ENCODE measurements around the gene TCEANC2. TPM values are rescaled to one million over a fixed set of nuclear protein-coding genes. Genes with fewer than 3 reads are reported as not detected.

TCEANC2 gene
- total RNA-seq, 1 experiment from 2014 or later = 4.2 TPM

- TF ChIP-seq, protein P1, sequence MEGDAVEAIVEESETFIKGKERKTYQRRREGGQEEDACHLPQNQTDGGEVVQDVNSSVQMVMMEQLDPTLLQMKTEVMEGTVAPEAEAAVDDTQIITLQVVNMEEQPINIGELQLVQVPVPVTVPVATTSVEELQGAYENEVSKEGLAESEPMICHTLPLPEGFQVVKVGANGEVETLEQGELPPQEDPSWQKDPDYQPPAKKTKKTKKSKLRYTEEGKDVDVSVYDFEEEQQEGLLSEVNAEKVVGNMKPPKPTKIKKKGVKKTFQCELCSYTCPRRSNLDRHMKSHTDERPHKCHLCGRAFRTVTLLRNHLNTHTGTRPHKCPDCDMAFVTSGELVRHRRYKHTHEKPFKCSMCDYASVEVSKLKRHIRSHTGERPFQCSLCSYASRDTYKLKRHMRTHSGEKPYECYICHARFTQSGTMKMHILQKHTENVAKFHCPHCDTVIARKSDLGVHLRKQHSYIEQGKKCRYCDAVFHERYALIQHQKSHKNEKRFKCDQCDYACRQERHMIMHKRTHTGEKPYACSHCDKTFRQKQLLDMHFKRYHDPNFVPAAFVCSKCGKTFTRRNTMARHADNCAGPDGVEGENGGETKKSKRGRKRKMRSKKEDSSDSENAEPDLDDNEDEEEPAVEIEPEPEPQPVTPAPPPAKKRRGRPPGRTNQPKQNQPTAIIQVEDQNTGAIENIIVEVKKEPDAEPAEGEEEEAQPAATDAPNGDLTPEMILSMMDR (conservative IDR thresholded peaks at IDR 0.05; ENCODE audit: low read depth, low read length) = no peak
- TF ChIP-seq EZH2 (IDR thresholded peaks at IDR 0.05; ENCODE audit: borderline replicate concordance, low read depth, low read length, poor library complexity, severe bottlenecking) = no peak
- no peaks in the 10 kb centered on the region for H3K9me3 ChIP-seq (ENCODE audit: low read depth, low read length, poor library complexity, severe bottlenecking)
- DNase-seq (ENCODE audit: low spot score) = no peak
- POLR2A ChIA-PET (ENCODE audit: low non-redundant PET) = no interaction called here
- no TSS peak for BruUV-seq (replicated peaks)
- H3K4me3 ChIP-seq (ENCODE audit: low read depth, low read length, poor library complexity, severe bottlenecking) = no peak overlapping the region
- intact Hi-C loops (cut with micrococcal nuclease; ENCODE audit: unreplicated experiment) = no loop called here
- H3K27me3 ChIP-seq (replicated peaks; ENCODE audit: insufficient read depth, low read depth, low read length, poor library complexity) = no peaks in the 10 kb centered on the region
- H3K36me3 ChIP-seq (ENCODE audit: insufficient read depth, low read length, poor library complexity, severe bottlenecking) = no peaks in the 10 kb centered on the region
- CTCF ChIA-PET = no interaction called here
- H3K27ac ChIP-seq (ENCODE audit: low read depth, low read length, poor library complexity, severe bottlenecking) = no peak overlapping the region
- no peaks in the 10 kb centered on the region for H3K4me1 ChIP-seq (ENCODE audit: insufficient read depth, low read length, poor library complexity, severe bottlenecking)
These were observed 67.5 kb downstream of the TCEANC2 start for GRCh38 chr1:54120698-54121481.

- H3K27me3 ChIP-seq (replicated peaks; ENCODE audit: insufficient read depth, low read depth, low read length, poor library complexity) = no peaks in the 10 kb centered on the region
- intact Hi-C loops (cut with micrococcal nuclease; ENCODE audit: unreplicated experiment) = loop anchor here (2.0 kb wide), 1 partner anchor 367 kb away; no protein-coding TSS in a partner anchor
- ChIA-PET POLR2A (ENCODE audit: low non-redundant PET) (no interaction called here), CTCF (interaction anchor here (1.3 kb wide), 1 partner anchor 367 kb away, joined by 11 read pairs; no protein-coding TSS in a partner anchor)
- H3K4me1 ChIP-seq (ENCODE audit: insufficient read depth, low read length, poor library complexity, severe bottlenecking) = no peaks in the 10 kb centered on the region
- no peaks in the 10 kb centered on the region for H3K36me3 ChIP-seq (ENCODE audit: insufficient read depth, low read length, poor library complexity, severe bottlenecking)
- no peak overlapping the region for H3K4me3 ChIP-seq (ENCODE audit: low read depth, low read length, poor library complexity, severe bottlenecking)
- no peaks in the 10 kb centered on the region for H3K9me3 ChIP-seq (ENCODE audit: low read depth, low read length, poor library complexity, severe bottlenecking)
- TF ChIP-seq, protein P1 (conservative IDR thresholded peaks at IDR 0.05; ENCODE audit: low read depth, low read length) = peak; percentile 71
- TF ChIP-seq EZH2 (IDR thresholded peaks at IDR 0.05; ENCODE audit: borderline replicate concordance, low read depth, low read length, poor library complexity, severe bottlenecking) = no peak
- DNase-seq (ENCODE audit: low spot score) = peak; percentile 74
- BruUV-seq (replicated peaks) = no TSS peak
- H3K27ac ChIP-seq (ENCODE audit: low read depth, low read length, poor library complexity, severe bottlenecking) = no peak overlapping the region
These were observed 68.2 kb downstream of the TCEANC2 start for GRCh38 chr1:54121482-54122134.

GRCh38 chr1:54122135-54122751 lies 68.8 kb downstream of the TCEANC2 start:
- no peak for TF ChIP-seq EZH2 (IDR thresholded peaks at IDR 0.05; ENCODE audit: borderline replicate concordance, low read depth, low read length, poor library complexity, severe bottlenecking)
- TF ChIP-seq, protein P1 (conservative IDR thresholded peaks at IDR 0.05; ENCODE audit: low read depth, low read length) = no peak
- H3K27ac ChIP-seq (ENCODE audit: low read depth, low read length, poor library complexity, severe bottlenecking) = no peak overlapping the region
- H3K4me3 ChIP-seq (ENCODE audit: low read depth, low read length, poor library complexity, severe bottlenecking) = no peak overlapping the region
- H3K9me3 ChIP-seq (ENCODE audit: low read depth, low read length, poor library complexity, severe bottlenecking) = no peaks in the 10 kb centered on the region
- CTCF ChIA-PET = interaction anchor here (1.3 kb wide), 1 partner anchor 367 kb away, joined by 11 read pairs; no protein-coding TSS in a partner anchor
- no TSS peak for BruUV-seq (replicated peaks)
- no peaks in the 10 kb centered on the region for H3K4me1 ChIP-seq (ENCODE audit: insufficient read depth, low read length, poor library complexity, severe bottlenecking)
- DNase-seq (ENCODE audit: low spot score) = no peak
- intact Hi-C loops (cut with micrococcal nuclease; ENCODE audit: unreplicated experiment) = loop anchor here (2.0 kb wide), 1 partner anchor 367 kb away; no protein-coding TSS in a partner anchor
- POLR2A ChIA-PET (ENCODE audit: low non-redundant PET) = no interaction called here
- no peaks in the 10 kb centered on the region for H3K36me3 ChIP-seq (ENCODE audit: insufficient read depth, low read length, poor library complexity, severe bottlenecking)
- H3K27me3 ChIP-seq (replicated peaks; ENCODE audit: insufficient read depth, low read depth, low read length, poor library complexity) = no peaks in the 10 kb centered on the region

All from A673 (cell line).